Activated naive CD8-positive, alpha-beta T cell treated with anti-CD3 and anti-CD28 coated beads for 36 hours (primary cell): Measurements from ENCODE around the gene MGAT5. TPM values are rescaled to one million over a fixed set of nuclear protein-coding genes. Genes with fewer than 3 reads are reported as not detected.

Source experiments
- DNase-seq: peaks from one replicate; pipeline ENCODE4 v3.0.0; 2021
- H3K27ac Mint-ChIP-seq: one replicate; pipeline ENCODE4 v1.8.0; 2022; ENCODE audit warnings: mild to moderate bottlenecking, moderate library complexity, mixed read lengths
- H3K27me3 Mint-ChIP-seq: one replicate; pipeline ENCODE4 v1.8.0; 2022; ENCODE audit warnings: mild to moderate bottlenecking, mixed read lengths
- H3K36me3 Mint-ChIP-seq: one replicate; pipeline ENCODE4 v1.8.0; 2021; ENCODE audit warnings: mild to moderate bottlenecking, mixed read lengths
- H3K4me1 Mint-ChIP-seq: one replicate; pipeline ENCODE4 v1.8.0; 2021; ENCODE audit warnings: mixed read lengths
- H3K4me3 Mint-ChIP-seq: one replicate; pipeline ENCODE4 v1.8.0; 2022; ENCODE audit warnings: mild to moderate bottlenecking, moderate library complexity, mixed read lengths
- H3K9me3 Mint-ChIP-seq: one replicate; pipeline ENCODE4 v1.8.0; 2022; ENCODE audit warnings: mixed read lengths
- total RNA-seq, 2 experiments: library from RNA; stranded (reverse); gene quantifications; one replicate each; pipeline ENCODE4 v1.2.3, GENCODE V29; 2021

MGAT5 gene
- total RNA-seq, 2 experiments from 2014 or later, result 34.0 to 34.5 TPM

- no peaks in the 10 kb centered on the region for H3K27me3 Mint-ChIP-seq
- peaks cover 22% of the 10 kb centered on the region for H3K36me3 Mint-ChIP-seq
- no peaks in the 10 kb centered on the region for H3K9me3 Mint-ChIP-seq
- H3K4me3 Mint-ChIP-seq, result no peak overlapping the region
- no peak overlapping the region for H3K27ac Mint-ChIP-seq
- DNase-seq, result no peak
- H3K4me1 Mint-ChIP-seq, result peaks cover 89% of the 10 kb centered on the region
Measured at GRCh38 chr2:134257509-134257908, 3.6 kb downstream of the MGAT5 start.

DNA sequence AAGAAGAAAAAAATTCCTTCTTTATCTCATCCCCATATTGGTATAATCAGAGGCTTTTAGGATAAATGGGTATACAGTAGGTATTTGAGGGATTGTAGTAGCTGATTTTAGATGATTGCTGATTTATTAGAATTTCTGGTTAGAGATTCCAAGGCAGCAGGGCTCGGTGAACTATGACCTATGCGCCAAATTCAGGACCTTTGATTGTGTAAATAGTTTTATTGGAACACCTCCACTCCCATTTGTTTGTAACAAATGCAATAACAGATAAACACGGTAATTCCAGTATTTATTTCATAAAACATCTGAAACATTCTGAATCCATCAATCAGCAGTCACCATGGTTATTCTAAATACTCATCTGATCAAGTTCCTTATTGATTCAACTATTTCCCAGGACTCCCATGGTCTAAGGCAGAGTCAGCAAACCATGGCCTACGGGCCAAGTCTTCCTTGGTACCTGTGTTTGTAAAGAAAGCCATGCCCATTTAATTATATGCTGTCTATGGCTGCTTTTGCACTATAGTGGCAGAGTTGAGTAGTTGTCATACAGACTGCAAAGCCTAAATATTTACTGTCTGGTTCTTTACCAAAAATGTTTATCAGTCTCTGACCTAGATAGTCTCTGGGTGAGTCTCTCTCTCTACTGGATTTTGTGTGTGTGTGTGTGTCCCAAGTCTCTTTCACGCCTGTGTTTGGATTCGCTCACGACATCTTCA lies 4.3 kb downstream of the MGAT5 start:
- Mint-ChIP-seq H3K36me3 (peaks cover 22% of the 10 kb centered on the region), H3K27ac (peak overlapping the region; percentile 17), H3K27me3 (no peaks in the 10 kb centered on the region), H3K4me1 (peaks cover 89% of the 10 kb centered on the region), H3K4me3 (no peak overlapping the region), H3K9me3 (no peaks in the 10 kb centered on the region)
- DNase-seq, result no peak

- peak; percentile 44 for DNase-seq
- Mint-ChIP-seq H3K36me3 (peaks cover 21% of the 10 kb centered on the region), H3K4me1 (peaks cover 86% of the 10 kb centered on the region), H3K27ac (peak overlapping the region; percentile 17), H3K27me3 (no peaks in the 10 kb centered on the region), H3K4me3 (no peak overlapping the region), H3K9me3 (no peaks in the 10 kb centered on the region)
Measured at GRCh38 chr2:134258684-134259388, 5.0 kb downstream of the MGAT5 start.

DNA sequence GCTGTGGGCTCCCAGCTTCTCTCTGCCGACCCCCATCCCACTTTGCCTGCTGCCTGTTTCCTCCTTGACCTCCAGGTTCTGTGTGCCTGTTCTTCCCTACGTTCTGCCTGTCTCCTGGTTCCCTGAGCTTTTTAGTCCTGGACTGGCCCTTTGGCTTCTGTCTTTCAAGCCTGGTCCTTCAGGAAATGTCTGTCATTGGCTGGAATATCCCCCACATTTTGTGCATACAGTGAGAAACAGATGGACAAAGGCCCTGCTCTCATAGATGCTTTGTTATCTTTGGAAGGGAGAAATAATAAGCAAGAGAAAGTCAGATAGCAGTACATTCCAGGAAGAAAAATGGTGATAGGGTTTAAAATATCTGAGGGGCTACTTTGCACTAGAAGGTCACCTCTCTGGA lies 5.7 kb downstream of the MGAT5 start:
- Mint-ChIP-seq H3K4me1 (peaks cover 80% of the 10 kb centered on the region), H3K4me3 (no peak overlapping the region), H3K9me3 (no peaks in the 10 kb centered on the region), H3K27ac (no peak overlapping the region), H3K27me3 (no peaks in the 10 kb centered on the region), H3K36me3 (peaks cover 15% of the 10 kb centered on the region)
- no peak for DNase-seq

GRCh38 chr2:134259994-134260393 lies 6.1 kb downstream of the MGAT5 start:
- Mint-ChIP-seq H3K36me3 (peaks cover 11% of the 10 kb centered on the region), H3K4me3 (no peak overlapping the region), H3K27ac (no peak overlapping the region)

GRCh38 chr2:134260713-134261112 lies 6.8 kb downstream of the MGAT5 start:
- Mint-ChIP-seq H3K27me3 (no peaks in the 10 kb centered on the region), H3K9me3 (no peaks in the 10 kb centered on the region), H3K4me3 (no peak overlapping the region), H3K4me1 (peaks cover 72% of the 10 kb centered on the region), H3K27ac (no peak overlapping the region), H3K36me3 (peaks cover 7% of the 10 kb centered on the region)
- no peak for DNase-seq

More at GRCh38 chr2:134259994-134260393, 6.1 kb downstream of the MGAT5 start:
- no peak for DNase-seq
- peaks cover 76% of the 10 kb centered on the region for H3K4me1 Mint-ChIP-seq
- H3K27me3 Mint-ChIP-seq, result no peaks in the 10 kb centered on the region
- no peaks in the 10 kb centered on the region for H3K9me3 Mint-ChIP-seq

DNA sequence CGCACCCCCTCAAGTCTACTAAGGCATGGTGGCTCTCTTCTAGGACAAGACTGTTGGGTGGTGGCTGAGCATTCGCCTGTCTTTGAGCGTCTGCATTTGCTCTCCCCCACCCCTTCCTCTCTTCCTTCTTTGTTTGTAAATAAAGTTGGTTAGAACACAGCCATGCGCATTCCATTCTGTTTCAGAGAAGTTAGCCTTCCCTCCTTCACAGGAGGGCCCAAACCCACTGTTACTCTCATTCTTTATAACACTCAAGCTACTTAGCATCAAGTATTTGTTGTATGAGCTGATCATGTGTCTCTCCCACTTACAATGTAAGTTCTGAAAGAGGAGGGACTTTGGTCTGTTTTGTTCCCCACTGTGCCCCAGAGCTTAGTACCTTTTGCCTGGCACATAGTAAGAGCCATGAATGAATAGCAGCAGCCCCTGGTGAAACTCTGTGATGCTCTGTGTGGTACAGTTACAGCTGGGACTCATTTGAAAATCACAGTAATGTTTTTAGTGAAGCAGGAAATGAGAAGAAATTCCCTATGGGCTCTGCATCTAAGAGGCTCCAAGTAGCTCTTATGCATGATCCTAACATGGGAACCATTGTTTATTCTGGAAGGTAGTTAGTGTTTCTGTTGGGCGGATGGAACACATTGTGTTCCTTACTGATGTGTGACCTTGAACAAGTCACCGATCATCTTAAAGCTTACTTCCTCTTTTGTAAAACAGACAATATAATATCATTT lies 7.7 kb downstream of the MGAT5 start:
- DNase-seq, result no peak
- Mint-ChIP-seq H3K4me3 (no peak overlapping the region), H3K27ac (peak overlapping the region; percentile 62), H3K9me3 (no peaks in the 10 kb centered on the region), H3K36me3 (peaks cover 7% of the 10 kb centered on the region), H3K4me1 (peaks cover 67% of the 10 kb centered on the region), H3K27me3 (no peaks in the 10 kb centered on the region)

GRCh38 chr2:134262684-134263083 lies 8.8 kb downstream of the MGAT5 start:
- no peaks in the 10 kb centered on the region for H3K27me3 Mint-ChIP-seq
- DNase-seq, result no peak
- H3K36me3 Mint-ChIP-seq, result peaks cover 7% of the 10 kb centered on the region
- H3K4me1 Mint-ChIP-seq, result peaks cover 63% of the 10 kb centered on the region
- H3K27ac Mint-ChIP-seq, result peak overlapping the region; percentile 58
- H3K4me3 Mint-ChIP-seq, result no peak overlapping the region
- no peaks in the 10 kb centered on the region for H3K9me3 Mint-ChIP-seq

GRCh38 chr2:134268265-134268664 lies 14.4 kb downstream of the MGAT5 start:
- H3K36me3 Mint-ChIP-seq, result peaks cover 19% of the 10 kb centered on the region
- H3K9me3 Mint-ChIP-seq, result no peaks in the 10 kb centered on the region
- no peaks in the 10 kb centered on the region for H3K27me3 Mint-ChIP-seq
- no peak for DNase-seq
- H3K4me3 Mint-ChIP-seq, result no peak overlapping the region
- H3K4me1 Mint-ChIP-seq, result peaks cover 45% of the 10 kb centered on the region
- no peak overlapping the region for H3K27ac Mint-ChIP-seq

GRCh38 chr2:134269230-134269629 lies 15.4 kb downstream of the MGAT5 start:
- Mint-ChIP-seq H3K4me1 (peaks cover 45% of the 10 kb centered on the region), H3K36me3 (peaks cover 24% of the 10 kb centered on the region), H3K4me3 (no peak overlapping the region), H3K27me3 (no peaks in the 10 kb centered on the region), H3K9me3 (no peaks in the 10 kb centered on the region), H3K27ac (no peak overlapping the region)
- no peak for DNase-seq

GRCh38 chr2:134269972-134270735 lies 16.3 kb downstream of the MGAT5 start:
- H3K27ac Mint-ChIP-seq, result no peak overlapping the region

GRCh38 chr2:134271758-134272157 lies 17.9 kb downstream of the MGAT5 start:
- peaks cover 53% of the 10 kb centered on the region for H3K4me1 Mint-ChIP-seq
- peak overlapping the region; percentile 57 for H3K27ac Mint-ChIP-seq
- no peak for DNase-seq
- no peak overlapping the region for H3K4me3 Mint-ChIP-seq
- no peaks in the 10 kb centered on the region for H3K9me3 Mint-ChIP-seq
- H3K27me3 Mint-ChIP-seq, result no peaks in the 10 kb centered on the region
- H3K36me3 Mint-ChIP-seq, result peaks cover 28% of the 10 kb centered on the region

More at GRCh38 chr2:134269972-134270735, 16.3 kb downstream of the MGAT5 start:
- DNase-seq, result no peak
- no peaks in the 10 kb centered on the region for H3K9me3 Mint-ChIP-seq
- no peak overlapping the region for H3K4me3 Mint-ChIP-seq
- peaks cover 24% of the 10 kb centered on the region for H3K36me3 Mint-ChIP-seq
- H3K27me3 Mint-ChIP-seq, result no peaks in the 10 kb centered on the region
- H3K4me1 Mint-ChIP-seq, result peaks cover 47% of the 10 kb centered on the region

DNA sequence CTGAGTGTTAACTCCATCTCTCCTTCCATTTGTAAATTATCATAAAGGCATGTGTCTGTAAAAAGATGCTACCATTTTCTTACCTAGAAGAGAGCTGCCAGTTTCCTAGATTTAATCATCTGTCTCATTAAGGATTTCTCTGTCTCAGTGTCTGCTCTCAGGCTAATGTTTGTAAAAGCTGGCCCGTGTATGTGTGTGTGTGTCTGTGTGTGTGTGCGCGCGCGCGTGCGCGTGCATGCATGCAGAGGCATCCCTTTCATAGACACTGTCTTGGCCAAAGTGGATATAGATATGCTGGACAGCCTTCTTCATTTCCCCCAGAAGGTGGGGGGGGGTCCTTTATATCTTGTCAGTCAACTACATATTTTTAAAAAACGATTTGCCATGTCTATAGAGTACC lies 18.9 kb downstream of the MGAT5 start:
- Mint-ChIP-seq H3K27ac (no peak overlapping the region), H3K27me3 (no peaks in the 10 kb centered on the region), H3K9me3 (no peaks in the 10 kb centered on the region), H3K4me1 (peaks cover 51% of the 10 kb centered on the region), H3K4me3 (no peak overlapping the region), H3K36me3 (peaks cover 36% of the 10 kb centered on the region)
- no peak for DNase-seq

DNA sequence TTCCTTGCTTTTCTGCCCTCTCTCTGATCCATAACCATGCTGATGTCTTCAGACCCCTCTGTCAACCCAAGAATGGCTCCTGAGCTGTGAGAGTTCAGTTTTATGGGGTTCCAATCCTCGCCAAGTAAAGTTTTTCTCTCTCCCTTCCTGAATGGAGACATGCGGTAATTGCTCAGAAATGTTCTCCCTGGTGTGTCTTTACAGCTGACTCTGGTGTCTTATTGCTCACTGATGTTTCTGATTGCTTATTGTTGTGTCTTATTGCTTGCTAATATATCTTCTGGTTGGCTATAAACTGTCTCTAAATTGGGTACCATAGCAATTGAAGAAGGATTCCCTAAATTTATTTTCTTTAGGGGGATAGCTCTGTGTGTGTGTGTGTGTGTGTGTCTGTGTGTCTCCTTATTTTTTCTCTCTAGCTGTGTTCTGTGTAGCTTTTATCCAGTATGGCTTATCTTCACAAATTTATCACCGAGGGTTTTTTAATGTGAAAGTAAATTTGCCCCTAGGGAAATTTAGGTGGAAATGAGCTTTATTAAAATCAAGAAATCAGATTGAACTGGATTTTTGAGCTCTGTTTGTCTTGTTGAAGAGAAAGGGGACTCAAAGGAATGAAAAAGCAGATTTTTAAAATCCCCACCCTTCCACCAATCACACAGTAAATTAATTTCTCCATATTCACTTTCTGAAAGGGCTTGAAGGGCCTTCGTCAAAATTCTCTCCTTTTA lies 19.5 kb downstream of the MGAT5 start:
- Mint-ChIP-seq H3K4me3 (no peak overlapping the region), H3K36me3 (peaks cover 41% of the 10 kb centered on the region), H3K27ac (no peak overlapping the region), H3K9me3 (no peaks in the 10 kb centered on the region), H3K27me3 (no peaks in the 10 kb centered on the region), H3K4me1 (peaks cover 44% of the 10 kb centered on the region)
- DNase-seq, result no peak
